H1 (cell line): ENCODE results near the gene CHST12. TPM values are rescaled to one million over a fixed set of nuclear protein-coding genes. Genes with fewer than 3 reads are reported as not detected.

Source experiments
- CTCF ChIA-PET: fragments of 300-600 bp; sonication (Branson Sonifier 250); formaldehyde crosslinking; loops from one replicate; lab custom pipeline; 2021; ENCODE audit not compliant: partially characterized antibody; lab: Charles Lee
- POLR2A ChIA-PET: fragments of 300-600 bp; sonication (Branson Sonifier 250); formaldehyde crosslinking; loops from one replicate; lab custom pipeline; 2021; ENCODE audit warnings: inconsistent platforms; ENCODE audit not compliant: partially characterized antibody; lab: Charles Lee
- DNase-seq, 2 experiments: peaks; one replicate each; pipeline versions ENCODE4 v3.0.0 to v3.0.0-alpha.2; 2010 to 2022; ENCODE audit warnings: low spot score in 2 of 2, low read depth in 1 of 2, mixed read lengths in 1 of 2
- FAIRE-seq: peaks from 2 replicates; lab custom pipeline; 2011; peaks lifted over from hg19 to GRCh38; lab: Jason Lieb, UNC
- H2AFZ ChIP-seq: 2 replicates; pipeline ENCODE4 v1.8.1; 2012; ENCODE audit warnings: low read length, inconsistent platforms
- H2AK5ac ChIP-seq: 2 replicates; pipeline ENCODE4 v1.6.1; 2013; ENCODE audit warnings: low read depth, low read length
- H2BK120ac ChIP-seq: replicated peaks from 2 replicates; pipeline ENCODE3; 2013; ENCODE audit warnings: low read depth, low read length, inconsistent platforms
- H2BK12ac ChIP-seq: 2 replicates; pipeline ENCODE4 v1.6.1; 2013; ENCODE audit warnings: low read depth, low read length
- H2BK15ac ChIP-seq: 2 replicates; pipeline ENCODE4 v1.6.1; 2013; ENCODE audit warnings: low read length
- H2BK20ac ChIP-seq: 2 replicates; pipeline ENCODE4 v1.6.1; 2013; ENCODE audit warnings: low read length
- H2BK5ac ChIP-seq: 2 replicates; pipeline ENCODE4 v1.6.1; 2013; ENCODE audit warnings: low read depth, low read length
- H3K14ac ChIP-seq: 2 replicates; pipeline ENCODE4 v1.6.1; 2013; ENCODE audit warnings: inconsistent platforms; ENCODE audit not compliant: insufficient read length
- H3K18ac ChIP-seq: 2 replicates; pipeline ENCODE4 v1.6.1; 2013; ENCODE audit warnings: low read length; ENCODE audit errors: extremely low read depth
- H3K23ac ChIP-seq: 2 replicates; pipeline ENCODE4 v1.6.1; 2013; ENCODE audit warnings: inconsistent platforms; ENCODE audit not compliant: insufficient read length
- H3K23me2 ChIP-seq: 2 replicates; pipeline ENCODE4 v1.6.1; 2013; ENCODE audit warnings: low read depth, low read length
- H3K27ac ChIP-seq: 2 replicates; pipeline ENCODE4 v1.6.1; 2011; ENCODE audit warnings: low read depth, low read length, inconsistent platforms
- H3K27me3 ChIP-seq, 4 experiments: replicated peaks in 1 of 4; 1 replicate in 1 of 4; 2 replicates in 3 of 4; pipeline versions ENCODE4 v1.6.1 to v1.8.1; 2011 to 2013; ENCODE audit warnings: low read length in 3 of 4, mild to moderate bottlenecking in 3 of 4, inconsistent platforms in 2 of 4, mixed read lengths in 2 of 4, moderate library complexity in 1 of 4; ENCODE audit not compliant: control insufficient read depth in 3 of 4, insufficient read depth in 3 of 4; ENCODE audit errors: extremely low read depth in 1 of 4
- H3K36me3 ChIP-seq, 4 experiments: 2 replicates each; pipeline versions ENCODE4 v1.6.1 to v1.8.1; 2011 to 2013; ENCODE audit warnings: mild to moderate bottlenecking in 4 of 4, low read length in 3 of 4, moderate library complexity in 2 of 4, control low read depth in 1 of 4, inconsistent platforms in 1 of 4; ENCODE audit not compliant: insufficient read depth in 4 of 4, control insufficient read depth in 2 of 4
- H3K4ac ChIP-seq: replicated peaks from 2 replicates; pipeline ENCODE3; 2013; ENCODE audit warnings: low read length, low read depth, mixed read lengths, inconsistent platforms; ENCODE audit not compliant: insufficient read length
- H3K4me1 ChIP-seq, 4 experiments: replicated peaks in 1 of 4; 1 replicate in 1 of 4; 2 replicates in 3 of 4; pipeline versions ENCODE4 v1.6.1 to v1.8.1; 2011 to 2013; ENCODE audit warnings: low read length in 3 of 4, inconsistent platforms in 2 of 4, mixed read lengths in 1 of 4; ENCODE audit not compliant: insufficient read depth in 4 of 4, control insufficient read depth in 3 of 4
- H3K4me2 ChIP-seq, 2 experiments: 2 replicates each; pipeline versions ENCODE4 v1.6.1 to v1.8.1; 2011 to 2013; ENCODE audit warnings: low read depth in 2 of 2, low read length in 2 of 2, control low read depth in 1 of 2, inconsistent platforms in 1 of 2, mild to moderate bottlenecking in 1 of 2; ENCODE audit not compliant: insufficient read depth in 1 of 2
- H3K4me3 ChIP-seq, 4 experiments: fragments of 200-600, 300-600 bp in 1 of 4; sonication (generic), shearing (Covaris generic), sonication (Bioruptor Twin) in 1 of 4; 2 replicates each; pipeline versions ENCODE4 v1.5.1 to v1.8.1; 2011 to 2016; ENCODE audit warnings: low read length in 4 of 4, low read depth in 3 of 4, control low read depth in 2 of 4, inconsistent platforms in 2 of 4, mild to moderate bottlenecking in 2 of 4, mixed read lengths in 1 of 4, moderate library complexity in 1 of 4; ENCODE audit not compliant: insufficient read depth in 2 of 4; ENCODE audit errors: extremely low read depth in 1 of 4
- H3K56ac ChIP-seq: replicated peaks from 2 replicates; pipeline ENCODE3; 2013; ENCODE audit warnings: low read depth, mild to moderate bottlenecking, mixed read lengths, low read length, inconsistent platforms; ENCODE audit not compliant: insufficient read length
- H3K79me1 ChIP-seq: 2 replicates; pipeline ENCODE4 v1.6.1; 2013; ENCODE audit warnings: low read depth, low read length, control low read depth
- H3K79me2 ChIP-seq, 2 experiments: 2 replicates each; pipeline versions ENCODE4 v1.6.1 to v1.8.1; 2012 to 2013; ENCODE audit warnings: low read length in 2 of 2, mild to moderate bottlenecking in 2 of 2, inconsistent platforms in 1 of 2; ENCODE audit not compliant: insufficient read depth in 2 of 2, control insufficient read depth in 1 of 2
- H3K9ac ChIP-seq, 4 experiments: replicated peaks in 1 of 4; 1 replicate in 1 of 4; 2 replicates in 3 of 4; pipeline versions ENCODE4 v1.6.1 to v1.8.1; 2011 to 2013; ENCODE audit warnings: low read depth in 3 of 4, low read length in 3 of 4, control low read depth in 2 of 4, mild to moderate bottlenecking in 2 of 4, moderate library complexity in 2 of 4, inconsistent platforms in 1 of 4; ENCODE audit errors: extremely low read depth in 1 of 4
- H3K9me3 ChIP-seq, 2 experiments: 2 replicates each; pipeline versions ENCODE4 v1.6.1 to v1.8.1; 2012 to 2013; ENCODE audit warnings: mild to moderate bottlenecking in 2 of 2, moderate library complexity in 2 of 2, control low read depth in 1 of 2, inconsistent platforms in 1 of 2, low read depth in 1 of 2, low read length in 1 of 2, mixed read lengths in 1 of 2; ENCODE audit not compliant: insufficient read depth in 2 of 2
- H4K20me1 ChIP-seq, 2 experiments: replicated peaks in 1 of 2; 2 replicates each; pipeline versions ENCODE3 to v1.8.1; 2011 to 2013; ENCODE audit warnings: inconsistent platforms in 2 of 2, low read length in 2 of 2, mild to moderate bottlenecking in 1 of 2; ENCODE audit not compliant: insufficient read depth in 2 of 2, control insufficient read depth in 1 of 2
- H4K5ac ChIP-seq: 2 replicates; pipeline ENCODE4 v1.6.1; 2013; ENCODE audit warnings: low read length, low read depth, mixed read lengths, inconsistent platforms; ENCODE audit not compliant: insufficient read length
- H4K8ac ChIP-seq: 2 replicates; pipeline ENCODE4 v1.8.0; 2013; ENCODE audit warnings: mild to moderate bottlenecking, moderate library complexity, low read length, inconsistent platforms; ENCODE audit not compliant: insufficient read depth; ENCODE audit errors: extremely low read depth
- H4K91ac ChIP-seq: replicated peaks from 2 replicates; pipeline ENCODE3; 2013; ENCODE audit warnings: low read length, mixed read lengths, inconsistent platforms; ENCODE audit not compliant: insufficient read length
- CBX8 ChIP-seq: fragments of 300-800, 300-1000 bp; sonication (generic); IDR thresholded peaks from 2 replicates; pipeline ENCODE4 v1.7.1; 2016; ENCODE audit warnings: low read depth, low read length, borderline replicate concordance
- CHD1 ChIP-seq: IDR thresholded peaks from 2 replicates; pipeline ENCODE4 v1.6.1; 2012; ENCODE audit warnings: low read depth, low read length, improper control_type of control experiment
- FOSL1 ChIP-seq: IDR thresholded peaks from 2 replicates; pipeline ENCODE4 v1.6.1; 2011; ENCODE audit warnings: mild to moderate bottlenecking, low read depth, low read length, moderate library complexity; ENCODE audit not compliant: insufficient read depth
- GTF2F1 ChIP-seq: IDR thresholded peaks from 2 replicates; pipeline ENCODE4 v1.6.1; 2012; ENCODE audit warnings: low read depth, low read length, improper control_type of control experiment, borderline replicate concordance
- POLR2AphosphoS5 ChIP-seq: IDR thresholded peaks from 2 replicates; pipeline ENCODE4 v1.6.1; 2011; ENCODE audit warnings: low read depth, low read length
- RFX5 ChIP-seq: IDR thresholded peaks from 2 replicates; pipeline ENCODE4 v1.6.1; 2011; ENCODE audit warnings: low read depth, low read length, improper control_type of control experiment, borderline replicate concordance
- TCF12 ChIP-seq: IDR thresholded peaks from 2 replicates; pipeline ENCODE4 v1.6.1; 2011; ENCODE audit warnings: low read depth, mild to moderate bottlenecking, low read length
- WGBS, 2 experiments: shearing (Covaris generic) in 1 of 2; methylation state at CpG; one replicate each; pipeline versions ENCODE4 v1.1.6 to v1.1.7; 2013 to 2015; ENCODE audit warnings: low lambda C conversion rate in 2 of 2, mixed read lengths in 2 of 2, inconsistent platforms in 1 of 2, low coverage in 1 of 2, missing lambda C conversion rate in 1 of 2; ENCODE audit not compliant: insufficient replicate concordance in 2 of 2, insufficient coverage in 1 of 2, insufficient read length in 1 of 2; ENCODE audit errors: extremely low coverage in 1 of 2, missing lambda C conversion rate in 1 of 2; 5-methylcytosine and 5-hydroxymethylcytosine counted together
- polyA plus RNA-seq, 7 experiments: library from polyadenylated mRNA; depleted of rRNA in 3 of 7; stranded (reverse) in 5 of 7; unstranded in 2 of 7; fragments of >200 nt in 5 of 7; fragments of 200-250 nt in 2 of 7; gene quantifications; 1 replicate in 5 of 7; 2 replicates in 1 of 7; 4 replicates in 1 of 7; pipeline versions ENCODE4 v1.2.1 to v1.2.3, GENCODE V29; 2011 to 2013; ENCODE audit warnings: missing spikeins in 2 of 7, mixed read lengths in 2 of 7
- total RNA-seq: library from RNA; stranded (reverse); fragmentation: NEBNext Ultra II Directional; extraction: Animal tissue kit (Norgen Biotek cat#: 25700); gene quantifications from 2 replicates; pipeline ENCODE4 v1.2.1, GENCODE V29; 2021
- TF ChIP-seq, protein P1 (sequence below): IDR thresholded peaks from 2 replicates; pipeline ENCODE4 v1.6.1; 2012; ENCODE audit warnings: low read length, inconsistent platforms

Gene CHST12
- total and polyA plus RNA-seq, 2 of the 8 experiments (the other 6 are each of a cell fraction or from before 2014, with no cell fraction given), result 13.4 to 24.1 TPM

- Histone ChIP-seq H2BK15ac (0 out of 2 replicates have a peak overlapping the region, but pooled peaks have one; percentile 10), H2BK120ac (peak overlapping the region; percentile 60), H3K36me3 (no peaks in the 10 kb centered on the region), H3K23me2 (peaks cover 16% of the 10 kb centered on the region; the same call in 1 of the 2 replicates), H3K9ac (no peak overlapping the region), H3K23ac (no peak overlapping the region), H3K4me1 (peaks cover 0 to 38% (median 27%) of the 10 kb centered on the region in 4 experiments; a peak in 6 of 7 replicates), H3K14ac (no peak overlapping the region), H3K79me2 (no peaks in the 10 kb centered on the region), H3K56ac (peak overlapping the region; percentile 25), H4K8ac (no peak overlapping the region; the same call in 1 of the 2 replicates), H2BK12ac (peak overlapping the region; percentile 84; the same call in 1 of the 2 replicates), H4K91ac (peak overlapping the region; percentile 87), H3K27ac (no peak overlapping the region), H4K20me1 (no peaks in the 10 kb centered on the region), H4K5ac (peak overlapping the region; percentile 10), H3K18ac (no peak overlapping the region; the same call in 1 of the 2 replicates), H3K79me1 (no peaks in the 10 kb centered on the region; the same call in 1 of the 2 replicates), H3K4me2 (no peak overlapping the region), H3K27me3 (no peaks in the 10 kb centered on the region), H3K9me3 (no peaks in the 10 kb centered on the region), H2BK20ac (peak overlapping the region; percentile 43; the same call in 1 of the 2 replicates), H2BK5ac (no peak overlapping the region), H2AK5ac (no peak overlapping the region), H2AFZ (no peak overlapping the region), H3K4ac (no peak overlapping the region), H3K4me3 (no peak overlapping the region)
- POLR2A ChIA-PET, result interaction anchor here (1.3 to 1.8 kb wide), 3 partner anchors 24 to 30 kb away, joined by 3 to 4 read pairs (median 3); no protein-coding TSS in a partner anchor
- CTCF ChIA-PET, result interaction anchor here (0.7 to 2.8 kb wide), 4 partner anchors 24 to 216 kb away, joined by 4 to 11 read pairs (median 4); no protein-coding TSS in a partner anchor
- 88% methylated on average over 29 of the region's 32 CpGs; no CpG with 5 or more reads in 1 of the 2 experiments for WGBS, 2 experiments
- no peak for DNase-seq
- TF ChIP-seq, protein P1, sequence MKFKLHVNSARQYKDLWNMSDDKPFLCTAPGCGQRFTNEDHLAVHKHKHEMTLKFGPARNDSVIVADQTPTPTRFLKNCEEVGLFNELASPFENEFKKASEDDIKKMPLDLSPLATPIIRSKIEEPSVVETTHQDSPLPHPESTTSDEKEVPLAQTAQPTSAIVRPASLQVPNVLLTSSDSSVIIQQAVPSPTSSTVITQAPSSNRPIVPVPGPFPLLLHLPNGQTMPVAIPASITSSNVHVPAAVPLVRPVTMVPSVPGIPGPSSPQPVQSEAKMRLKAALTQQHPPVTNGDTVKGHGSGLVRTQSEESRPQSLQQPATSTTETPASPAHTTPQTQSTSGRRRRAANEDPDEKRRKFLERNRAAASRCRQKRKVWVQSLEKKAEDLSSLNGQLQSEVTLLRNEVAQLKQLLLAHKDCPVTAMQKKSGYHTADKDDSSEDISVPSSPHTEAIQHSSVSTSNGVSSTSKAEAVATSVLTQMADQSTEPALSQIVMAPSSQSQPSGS, result no peak
- no peak for TF ChIP-seq RFX5
- no peak for TF ChIP-seq TCF12
- no peak for TF ChIP-seq FOSL1
- TF ChIP-seq CBX8, result no peak
- TF ChIP-seq GTF2F1, result no peak
- no peak for TF ChIP-seq POLR2AphosphoS5
- no peak for TF ChIP-seq CHD1
- no peak for FAIRE-seq
These were observed 91.0 kb downstream of the CHST12 start for GRCh38 chr7:2494191-2495130.
